ENCODE data around the gene RBM15. TPM values are rescaled to one million over a fixed set of nuclear protein-coding genes. Genes with fewer than 3 reads are reported as not detected.

The RBM15 gene
- total RNA-seq, result 55.6 and 57.1 TPM in 2 replicates

- Mint-ChIP-seq H3K4me1 (peaks cover 60% of the 10 kb centered on the region), H3K27ac (no peak within 1 kb of the TSS), H3K36me3 (ENCODE audit: low read depth) (peaks cover 43% of the 10 kb centered on the region), H3K4me3 (no peak within 1 kb of the TSS), H3K27me3 (no peaks in the 10 kb centered on the region), H3K9me3 (no peaks in the 10 kb centered on the region)
- intact Hi-C loops (cut with micrococcal nuclease), result loop anchor here (1.0 to 10.0 kb wide), 10 partner anchors 32 to 912 kb away; partner anchors contain the start of genes KCNA3, LAMTOR5, PSMA5 and STRIP1
- peak; percentile 99 for DNase-seq
Measured at GRCh38 chr1:110338886-110339406, at the start of gene RBM15. TSS of gene RBM15 (plus strand) at chr1:110339377. CDS start at chr1:110339406, 29 bp downstream.

GRCh38 chr1:110291241-110292030 is 47.7 kb upstream of the RBM15 start:
- intact Hi-C loops (cut with micrococcal nuclease), result no loop called here
- Mint-ChIP-seq H3K4me1 (no peaks in the 10 kb centered on the region), H3K9me3 (no peaks in the 10 kb centered on the region), H3K27me3 (peaks cover 6% of the 10 kb centered on the region), H3K27ac (no peak overlapping the region), H3K36me3 (ENCODE audit: low read depth) (no peaks in the 10 kb centered on the region), H3K4me3 (no peak overlapping the region)
- no peak for DNase-seq

GRCh38 chr1:110292031-110292741 is 47.0 kb upstream of the RBM15 start:
- Mint-ChIP-seq H3K27ac (no peak overlapping the region), H3K27me3 (peaks cover 6% of the 10 kb centered on the region), H3K36me3 (ENCODE audit: low read depth) (no peaks in the 10 kb centered on the region), H3K9me3 (no peaks in the 10 kb centered on the region), H3K4me1 (no peaks in the 10 kb centered on the region), H3K4me3 (no peak overlapping the region)
- intact Hi-C loops (cut with micrococcal nuclease), result no loop called here
- no peak for DNase-seq

GRCh38 chr1:110293601-110294104 is 45.5 kb upstream of the RBM15 start:
- intact Hi-C loops (cut with micrococcal nuclease), result no loop called here

GRCh38 chr1:110294308-110294707 is 44.9 kb upstream of the RBM15 start:
- no peaks in the 10 kb centered on the region for H3K9me3 Mint-ChIP-seq
- no peak for DNase-seq
- intact Hi-C loops (cut with micrococcal nuclease), result no loop called here
- no peaks in the 10 kb centered on the region for H3K36me3 Mint-ChIP-seq (ENCODE audit: low read depth)
- H3K4me3 Mint-ChIP-seq, result no peak overlapping the region
- no peaks in the 10 kb centered on the region for H3K4me1 Mint-ChIP-seq
- peaks cover 14% of the 10 kb centered on the region for H3K27me3 Mint-ChIP-seq
- no peak overlapping the region for H3K27ac Mint-ChIP-seq

More at GRCh38 chr1:110293601-110294104, 45.5 kb upstream of the RBM15 start:
- no peaks in the 10 kb centered on the region for H3K4me1 Mint-ChIP-seq
- peaks cover 10% of the 10 kb centered on the region for H3K27me3 Mint-ChIP-seq
- no peaks in the 10 kb centered on the region for H3K36me3 Mint-ChIP-seq (ENCODE audit: low read depth)
- H3K4me3 Mint-ChIP-seq, result no peak overlapping the region
- H3K27ac Mint-ChIP-seq, result no peak overlapping the region
- H3K9me3 Mint-ChIP-seq, result no peaks in the 10 kb centered on the region
- DNase-seq, result no peak

- H3K27ac Mint-ChIP-seq, result no peak overlapping the region
- no peaks in the 10 kb centered on the region for H3K36me3 Mint-ChIP-seq (ENCODE audit: low read depth)
- no peak for DNase-seq
- H3K4me3 Mint-ChIP-seq, result no peak overlapping the region
- H3K9me3 Mint-ChIP-seq, result no peaks in the 10 kb centered on the region
- H3K4me1 Mint-ChIP-seq, result no peaks in the 10 kb centered on the region
- peaks cover 23% of the 10 kb centered on the region for H3K27me3 Mint-ChIP-seq
- intact Hi-C loops (cut with micrococcal nuclease), result no loop called here
Measured at GRCh38 chr1:110298991-110299390, 40.2 kb upstream of the RBM15 start.

GRCh38 chr1:110300412-110301085 is 38.6 kb upstream of the RBM15 start:
- peaks cover 23% of the 10 kb centered on the region for H3K27me3 Mint-ChIP-seq
- no peaks in the 10 kb centered on the region for H3K9me3 Mint-ChIP-seq
- DNase-seq, result no peak
- no peak overlapping the region for H3K27ac Mint-ChIP-seq
- no peaks in the 10 kb centered on the region for H3K4me1 Mint-ChIP-seq
- H3K36me3 Mint-ChIP-seq (ENCODE audit: low read depth), result no peaks in the 10 kb centered on the region
- intact Hi-C loops (cut with micrococcal nuclease), result no loop called here
- H3K4me3 Mint-ChIP-seq, result no peak overlapping the region

- no peak overlapping the region for H3K27ac Mint-ChIP-seq
- H3K4me1 Mint-ChIP-seq, result no peaks in the 10 kb centered on the region
- DNase-seq, result no peak
Measured at GRCh38 chr1:110302836-110303235, 36.3 kb upstream of the RBM15 start.

GRCh38 chr1:110305900-110306420 is 33.2 kb upstream of the RBM15 start:
- H3K9me3 Mint-ChIP-seq, result no peaks in the 10 kb centered on the region
- H3K27ac Mint-ChIP-seq, result no peak overlapping the region
- DNase-seq, result no peak
- H3K36me3 Mint-ChIP-seq (ENCODE audit: low read depth), result no peaks in the 10 kb centered on the region
- intact Hi-C loops (cut with micrococcal nuclease), result no loop called here
- no peak overlapping the region for H3K4me3 Mint-ChIP-seq
- H3K27me3 Mint-ChIP-seq, result peaks cover 10% of the 10 kb centered on the region
- no peaks in the 10 kb centered on the region for H3K4me1 Mint-ChIP-seq

More at GRCh38 chr1:110302836-110303235, 36.3 kb upstream of the RBM15 start:
- intact Hi-C loops (cut with micrococcal nuclease), result no loop called here
- H3K9me3 Mint-ChIP-seq, result no peaks in the 10 kb centered on the region
- no peaks in the 10 kb centered on the region for H3K36me3 Mint-ChIP-seq (ENCODE audit: low read depth)
- no peak overlapping the region for H3K4me3 Mint-ChIP-seq
- H3K27me3 Mint-ChIP-seq, result peaks cover 19% of the 10 kb centered on the region

GRCh38 chr1:110307239-110307974 is 31.8 kb upstream of the RBM15 start:
- Mint-ChIP-seq H3K9me3 (no peaks in the 10 kb centered on the region), H3K4me3 (no peak overlapping the region), H3K27me3 (peaks cover 5% of the 10 kb centered on the region), H3K36me3 (ENCODE audit: low read depth) (no peaks in the 10 kb centered on the region), H3K27ac (no peak overlapping the region), H3K4me1 (no peaks in the 10 kb centered on the region)
- DNase-seq, result no peak
- intact Hi-C loops (cut with micrococcal nuclease), result no loop called here

- intact Hi-C loops (cut with micrococcal nuclease), result no loop called here
- Mint-ChIP-seq H3K9me3 (no peaks in the 10 kb centered on the region), H3K27ac (no peak overlapping the region), H3K36me3 (ENCODE audit: low read depth) (no peaks in the 10 kb centered on the region), H3K4me1 (no peaks in the 10 kb centered on the region), H3K4me3 (no peak overlapping the region), H3K27me3 (no peaks in the 10 kb centered on the region)
- DNase-seq, result no peak
Measured at GRCh38 chr1:110308247-110308646, 30.9 kb upstream of the RBM15 start.

- Mint-ChIP-seq H3K36me3 (ENCODE audit: low read depth) (no peaks in the 10 kb centered on the region), H3K27ac (no peak overlapping the region), H3K27me3 (no peaks in the 10 kb centered on the region), H3K4me3 (no peak overlapping the region), H3K4me1 (no peaks in the 10 kb centered on the region), H3K9me3 (no peaks in the 10 kb centered on the region)
- intact Hi-C loops (cut with micrococcal nuclease), result no loop called here
- DNase-seq, result no peak
Measured at GRCh38 chr1:110309139-110309538, 30.0 kb upstream of the RBM15 start.

GRCh38 chr1:110309767-110310166 is 29.4 kb upstream of the RBM15 start:
- intact Hi-C loops (cut with micrococcal nuclease), result loop anchor here (5.0 to 10.0 kb wide), 2 partner anchors 153 to 185 kb away; no protein-coding TSS in a partner anchor

More at GRCh38 chr1:110309767-110310166, 29.4 kb upstream of the RBM15 start:
- Mint-ChIP-seq H3K4me3 (no peak overlapping the region), H3K36me3 (ENCODE audit: low read depth) (no peaks in the 10 kb centered on the region), H3K27me3 (no peaks in the 10 kb centered on the region), H3K27ac (no peak overlapping the region), H3K9me3 (no peaks in the 10 kb centered on the region), H3K4me1 (no peaks in the 10 kb centered on the region)
- no peak for DNase-seq
